Thyroid gland (tissue), 4 donors: ENCODE data around the gene PXN.

Source experiments
- CTCF ChIP-seq, 6 experiments: fragments of 200-600 bp in 3 of 6; fragments of 450-650 bp in 3 of 6; sonication (generic) in 3 of 6; IDR thresholded peaks; one replicate each; pipeline ENCODE4 v1.5.1; 2016 to 2019; ENCODE audit warnings: antibody characterized with exemption in 6 of 6, mild to moderate bottlenecking in 2 of 6, inconsistent platforms in 1 of 6, moderate library complexity in 1 of 6
- POLR2A ChIP-seq, 2 donors: fragments of 450-650 bp; IDR thresholded peaks; one replicate each; pipeline ENCODE4 v1.6.1; 2017; ENCODE audit warnings: antibody characterized with exemption in 2 of 2, mild to moderate bottlenecking in 2 of 2, moderate library complexity in 1 of 2

DNA sequence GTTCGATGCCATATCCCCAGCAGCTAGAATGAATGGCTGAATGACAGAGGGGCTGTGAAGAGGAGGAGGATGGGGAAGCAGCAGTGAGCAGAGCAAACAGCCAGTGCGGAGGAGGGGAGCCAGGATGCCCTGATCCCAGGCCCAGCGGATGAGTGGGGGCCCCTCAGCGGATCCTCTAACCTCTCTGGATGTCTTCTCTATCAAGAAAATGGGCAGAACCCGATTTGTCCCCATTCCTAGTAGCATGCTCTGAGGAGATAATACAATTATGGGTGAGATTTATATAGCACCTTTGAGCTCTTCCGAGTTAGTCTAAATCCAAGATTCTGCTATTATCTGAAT lies 34.6 kb downstream of the PXN start:
- TF ChIP-seq POLR2A (IDR thresholded peaks at IDR 0.05): no peak
- TF ChIP-seq CTCF (IDR thresholded peaks at IDR 0.05): no peak
